ENCODE measurements around the gene NREP.

- TF ChIP-seq POLR2A (IDR thresholded peaks at IDR 0.05; ENCODE audit: low read depth, low read length) (no peak), POLR2AphosphoS5 (IDR thresholded peaks at IDR 0.05; ENCODE audit: low read depth, low read length) (no peak)
Observed at GRCh38 chr5:111790295-111790694, 33.3 kb upstream of the NREP start.
